Thyroid gland (tissue), 4 donors: ENCODE measurements around the gene FGL2. TPM values are rescaled to one million over a fixed set of nuclear protein-coding genes. Genes with fewer than 3 reads are reported as not detected.

Experiments used
- DNase-seq, 2 donors: peaks; one replicate each; pipeline ENCODE4 v3.0.0-alpha.2; 2019
- H3K27ac ChIP-seq, 3 donors: fragments of 200-600 bp; sonication (generic); 1 replicate in 2 of 3; 2 replicates in 1 of 3; pipeline ENCODE4 v1.5.1; 2016 to 2019; ENCODE audit warnings: mild to moderate bottlenecking in 1 of 3, moderate library complexity in 1 of 3
- H3K27me3 ChIP-seq: fragments of 200-600 bp; sonication (generic); one replicate; pipeline ENCODE4 v1.5.1; 2019
- H3K36me3 ChIP-seq, 2 donors: fragments of 200-600 bp; sonication (generic); one replicate each; pipeline ENCODE4 v1.5.1; 2016 to 2019
- H3K4me1 ChIP-seq, 2 donors: fragments of 200-600 bp; sonication (generic); one replicate each; pipeline ENCODE4 v1.5.1; 2017 to 2019
- H3K4me3 ChIP-seq, 3 donors: fragments of 200-600 bp; sonication (generic); replicated peaks in 1 of 3; 1 replicate in 2 of 3; 2 replicates in 1 of 3; pipeline ENCODE4 v1.5.1; 2016; ENCODE audit warnings: mild to moderate bottlenecking in 1 of 3
- H3K9me3 ChIP-seq: fragments of 200-600 bp; sonication (generic); one replicate; pipeline ENCODE4 v1.5.1; 2017
- POLR2A ChIP-seq, 2 donors: fragments of 450-650 bp; IDR thresholded peaks; one replicate each; pipeline ENCODE4 v1.6.1; 2017; ENCODE audit warnings: antibody characterized with exemption in 2 of 2, mild to moderate bottlenecking in 2 of 2, moderate library complexity in 1 of 2
- WGBS, 2 donors: methylation state at CpG; one replicate each; pipeline ENCODE4 v1.1.5; 2017; 5-methylcytosine and 5-hydroxymethylcytosine counted together
- intact Hi-C: fragments of 100-400 bp; cut with DNase I; formaldehyde crosslinking; loops from one replicate; pipeline ENCODE4 v1.15.1; 2023
- total RNA-seq, 4 donors: library from RNA; depleted of rRNA; stranded (reverse); fragments of >200 nt; gene quantifications; one replicate each; pipeline ENCODE4 v1.2.3, GENCODE V29; 2016
- TF ChIP-seq, protein P1 (sequence below), 6 experiments: fragments of 200-600 bp in 3 of 6; fragments of 450-650 bp in 3 of 6; sonication (generic) in 3 of 6; IDR thresholded peaks; one replicate each; pipeline ENCODE4 v1.5.1; 2016 to 2019; ENCODE audit warnings: antibody characterized with exemption in 6 of 6, mild to moderate bottlenecking in 2 of 6, inconsistent platforms in 1 of 6, moderate library complexity in 1 of 6

Gene FGL2
- total RNA-seq, 4 donors from 2014 or later: 19.9 to 66.5 (median 38.3) TPM

DNA sequence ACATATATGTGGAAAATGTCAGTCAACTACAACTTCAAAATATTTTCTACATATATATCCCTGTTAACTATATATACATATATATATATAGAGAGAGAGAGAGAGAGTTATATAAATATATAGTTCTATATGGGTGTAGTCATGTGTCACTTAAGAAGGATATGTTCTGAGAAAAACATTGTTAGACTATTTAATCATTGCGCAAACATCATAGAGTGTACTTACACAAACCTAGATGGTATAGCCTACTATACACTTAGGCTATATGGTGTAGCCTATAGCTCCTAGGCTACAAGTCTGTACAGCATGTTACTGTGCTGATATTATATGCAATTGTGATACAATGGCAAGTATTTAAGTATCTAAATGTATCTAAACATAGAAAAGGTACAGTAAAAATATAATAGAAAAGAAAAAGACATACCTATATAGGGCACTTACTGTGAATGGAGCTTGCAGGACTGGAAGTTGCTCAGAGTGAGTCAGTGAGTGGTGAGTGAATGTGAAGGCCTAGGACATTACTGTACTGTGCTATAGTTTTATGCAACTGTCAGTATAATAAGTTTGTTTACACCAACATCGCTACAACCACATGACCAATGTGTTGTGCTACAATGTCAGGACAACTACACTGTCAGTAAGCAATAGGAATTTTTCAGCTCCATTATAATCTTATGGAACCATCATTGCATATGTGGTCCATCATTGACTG is 18.0 kb upstream of the FGL2 start:
- WGBS, 2 donors: 98 to 99% methylated on average over 2 of the region's 2 CpGs
- no peak for DNase-seq
- intact Hi-C loops: no loop called here
- no peak overlapping the region for H3K27ac ChIP-seq
- H3K27me3 ChIP-seq: no peaks in the 10 kb centered on the region
- H3K36me3 ChIP-seq: no peaks in the 10 kb centered on the region
- TF ChIP-seq, protein P1, sequence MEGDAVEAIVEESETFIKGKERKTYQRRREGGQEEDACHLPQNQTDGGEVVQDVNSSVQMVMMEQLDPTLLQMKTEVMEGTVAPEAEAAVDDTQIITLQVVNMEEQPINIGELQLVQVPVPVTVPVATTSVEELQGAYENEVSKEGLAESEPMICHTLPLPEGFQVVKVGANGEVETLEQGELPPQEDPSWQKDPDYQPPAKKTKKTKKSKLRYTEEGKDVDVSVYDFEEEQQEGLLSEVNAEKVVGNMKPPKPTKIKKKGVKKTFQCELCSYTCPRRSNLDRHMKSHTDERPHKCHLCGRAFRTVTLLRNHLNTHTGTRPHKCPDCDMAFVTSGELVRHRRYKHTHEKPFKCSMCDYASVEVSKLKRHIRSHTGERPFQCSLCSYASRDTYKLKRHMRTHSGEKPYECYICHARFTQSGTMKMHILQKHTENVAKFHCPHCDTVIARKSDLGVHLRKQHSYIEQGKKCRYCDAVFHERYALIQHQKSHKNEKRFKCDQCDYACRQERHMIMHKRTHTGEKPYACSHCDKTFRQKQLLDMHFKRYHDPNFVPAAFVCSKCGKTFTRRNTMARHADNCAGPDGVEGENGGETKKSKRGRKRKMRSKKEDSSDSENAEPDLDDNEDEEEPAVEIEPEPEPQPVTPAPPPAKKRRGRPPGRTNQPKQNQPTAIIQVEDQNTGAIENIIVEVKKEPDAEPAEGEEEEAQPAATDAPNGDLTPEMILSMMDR (IDR thresholded peaks at IDR 0.05): no peak
- TF ChIP-seq POLR2A (IDR thresholded peaks at IDR 0.05): no peak
- no peak overlapping the region for H3K4me3 ChIP-seq
- no peaks in the 10 kb centered on the region for H3K9me3 ChIP-seq
- H3K4me1 ChIP-seq: no peaks in the 10 kb centered on the region

DNA sequence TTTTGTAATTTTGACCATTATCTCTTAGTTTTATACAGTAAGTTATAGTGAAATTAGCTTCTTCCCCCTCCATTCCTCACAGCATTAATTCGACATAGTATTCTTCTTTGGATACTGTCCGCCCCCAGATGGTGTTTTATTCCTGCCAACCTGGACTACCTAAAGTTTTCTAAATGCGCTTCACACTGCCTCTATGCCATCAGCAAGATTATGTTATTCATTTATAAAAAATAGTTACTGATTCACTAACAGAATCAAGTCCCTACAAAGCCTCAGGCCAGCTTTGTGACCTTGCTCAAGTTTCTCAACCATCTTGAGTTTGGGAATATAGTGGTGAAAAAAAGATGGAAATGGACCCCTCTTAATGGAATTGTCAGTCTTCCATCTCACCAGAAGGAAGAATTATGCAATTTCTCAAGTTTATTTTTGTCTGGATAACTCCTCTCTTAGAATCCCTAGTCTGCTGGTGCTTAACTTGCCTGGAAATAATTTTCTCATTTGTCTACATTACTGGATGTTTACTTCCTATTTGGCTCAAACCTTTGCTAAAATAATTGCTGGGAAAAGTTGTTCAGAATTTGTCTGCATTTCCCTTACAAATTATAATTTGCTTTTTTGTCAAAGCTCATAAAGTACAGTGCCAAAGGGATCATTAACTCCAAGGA is 16.7 kb upstream of the FGL2 start:
- DNase-seq: no peak
- H3K27ac ChIP-seq: no peak overlapping the region
- WGBS, 2 donors: 91 to 95% methylated on average over 3 of the region's 3 CpGs

DNA sequence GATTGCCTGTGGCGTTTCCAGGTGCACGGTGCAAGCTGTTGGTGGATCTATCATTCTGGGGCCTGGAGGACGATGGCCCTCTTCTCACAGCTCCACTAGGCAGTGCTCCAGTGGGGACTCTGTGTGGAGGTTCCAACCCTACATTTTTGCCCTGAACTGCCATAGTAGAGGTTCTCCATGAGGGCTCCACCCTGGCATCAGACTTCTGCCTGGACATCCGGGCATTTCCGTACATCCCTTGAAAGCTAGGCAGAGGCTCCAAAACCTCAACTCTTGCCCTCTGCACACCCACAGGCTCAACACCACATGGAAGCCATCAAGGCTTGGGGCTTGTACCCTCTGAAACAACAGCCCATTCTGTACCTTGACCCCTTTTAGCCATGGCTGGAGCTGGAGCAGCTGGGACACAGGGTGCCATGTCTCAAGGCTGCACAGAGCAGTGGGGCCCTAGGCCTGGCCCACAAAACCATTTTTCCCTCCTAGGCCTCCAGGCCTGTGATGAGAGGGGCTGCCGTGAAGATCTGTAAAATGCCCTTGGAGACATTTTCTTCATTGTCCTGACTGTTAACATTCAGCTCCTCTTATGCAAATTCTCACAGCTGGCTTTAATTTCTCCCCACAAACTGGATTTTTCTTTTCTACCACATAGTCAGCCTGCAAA is 10.0 kb upstream of the FGL2 start:
- TF ChIP-seq, protein P1 (IDR thresholded peaks at IDR 0.05): no peak
- no peak for TF ChIP-seq POLR2A (IDR thresholded peaks at IDR 0.05)
- WGBS, 2 donors: 95% methylated on average over 5 to 6 of the region's 6 CpGs
- no peaks in the 10 kb centered on the region for H3K9me3 ChIP-seq
- intact Hi-C loops: no loop called here
- H3K4me3 ChIP-seq: no peak overlapping the region
- no peaks in the 10 kb centered on the region for H3K27me3 ChIP-seq
- no peak overlapping the region for H3K27ac ChIP-seq
- no peaks in the 10 kb centered on the region for H3K4me1 ChIP-seq
- DNase-seq: no peak
- H3K36me3 ChIP-seq: no peaks in the 10 kb centered on the region

More for the DNA sequence above, 16.7 kb upstream of the FGL2 start:
- no peaks in the 10 kb centered on the region for H3K4me1 ChIP-seq
- TF ChIP-seq POLR2A (IDR thresholded peaks at IDR 0.05): no peak
- TF ChIP-seq, protein P1 (IDR thresholded peaks at IDR 0.05): no peak
- H3K36me3 ChIP-seq: no peaks in the 10 kb centered on the region
- no peaks in the 10 kb centered on the region for H3K27me3 ChIP-seq
- intact Hi-C loops: no loop called here
- H3K4me3 ChIP-seq: no peak overlapping the region
- H3K9me3 ChIP-seq: no peaks in the 10 kb centered on the region

DNA sequence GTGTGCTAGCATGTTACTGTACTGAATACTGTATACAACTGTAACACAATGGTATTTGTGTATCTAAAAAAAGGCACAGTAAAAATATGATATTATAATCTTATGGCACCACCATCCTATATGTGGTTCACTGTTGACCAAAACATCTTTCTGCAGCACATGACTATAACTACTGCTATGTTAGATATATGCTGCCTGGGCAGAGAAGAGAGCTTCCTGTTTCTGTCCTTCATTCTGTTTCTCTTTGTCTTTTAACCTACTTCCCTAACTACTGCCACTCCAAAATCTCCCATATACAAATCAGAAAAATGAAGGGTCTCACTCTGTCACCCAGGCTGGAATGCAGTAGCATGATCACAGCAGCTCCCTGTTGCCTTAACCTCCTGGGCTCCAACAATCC is 8.8 kb upstream of the FGL2 start:
- intact Hi-C loops: no loop called here
- Histone ChIP-seq H3K27ac (no peak overlapping the region), H3K36me3 (no peaks in the 10 kb centered on the region), H3K4me3 (no peak overlapping the region), H3K27me3 (no peaks in the 10 kb centered on the region), H3K9me3 (no peaks in the 10 kb centered on the region), H3K4me1 (no peaks in the 10 kb centered on the region)
- DNase-seq: no peak
- TF ChIP-seq, protein P1 (IDR thresholded peaks at IDR 0.05): no peak
- no peak for TF ChIP-seq POLR2A (IDR thresholded peaks at IDR 0.05)

DNA sequence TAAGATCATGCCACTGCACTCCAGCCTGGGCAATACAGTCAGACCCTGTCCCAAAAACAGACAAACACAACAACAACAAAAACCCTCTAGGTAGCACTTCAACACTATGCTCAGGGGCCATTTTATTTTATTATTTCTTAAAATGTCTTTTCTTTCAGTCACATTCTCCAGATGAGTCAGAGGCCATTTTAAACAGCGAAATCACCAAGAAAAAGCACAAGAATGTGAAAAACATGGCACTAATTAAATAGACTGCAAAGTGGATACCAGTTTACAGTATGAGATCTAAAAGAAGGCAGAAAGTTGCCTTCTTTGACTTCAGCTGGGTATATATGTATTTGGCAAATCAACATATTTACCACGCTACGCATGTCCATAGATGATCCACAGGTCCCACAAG is 6.1 kb upstream of the FGL2 start:
- WGBS, 2 donors: 97 to 98% methylated on average over 3 of the region's 3 CpGs
- H3K27ac ChIP-seq: no peak overlapping the region
- intact Hi-C loops: no loop called here

More for the DNA sequence above, 6.1 kb upstream of the FGL2 start:
- H3K27me3 ChIP-seq: no peaks in the 10 kb centered on the region
- H3K4me3 ChIP-seq: no peak overlapping the region
- DNase-seq: no peak
- H3K9me3 ChIP-seq: no peaks in the 10 kb centered on the region
- TF ChIP-seq POLR2A (IDR thresholded peaks at IDR 0.05): no peak
- TF ChIP-seq, protein P1 (IDR thresholded peaks at IDR 0.05): no peak
- no peaks in the 10 kb centered on the region for H3K4me1 ChIP-seq
- no peaks in the 10 kb centered on the region for H3K36me3 ChIP-seq
